ENCODE data around the gene RNF123.
A peak's percentile ranks its signal among the peaks of the same experiment; 100 is the strongest.

The RNF123 gene

GRCh38 chr3:49689046-49689907 lies at the start of gene RNF123, which contains the start of gene MST1:
Gene RNF123 (plus strand): TSS chr3:49689557. CDS start chr3:49691166, 1,609 bp downstream.
Gene MST1 (minus strand): TSS chr3:49689474. CDS start chr3:49688691, 783 bp downstream.
- DNase-seq, result peak; percentile 87

GRCh38 chr3:49641292-49641691 lies 48.1 kb upstream of the RNF123 start:
- DNase-seq, result no peak

GRCh38 chr3:49641921-49642707 lies 47.2 kb upstream of the RNF123 start:
- no peak for DNase-seq

- DNase-seq, result no peak
Observed at GRCh38 chr3:49642708-49643145, 46.6 kb upstream of the RNF123 start.

GRCh38 chr3:49644684-49645083 lies 44.7 kb upstream of the RNF123 start:
- DNase-seq, result no peak

GRCh38 chr3:49646236-49646635 lies 43.1 kb upstream of the RNF123 start:
- no peak for DNase-seq

- no peak for DNase-seq
Observed at GRCh38 chr3:49647741-49648140, 41.6 kb upstream of the RNF123 start.

GRCh38 chr3:49648354-49649019 lies 40.9 kb upstream of the RNF123 start:
- DNase-seq, result no peak

GRCh38 chr3:49649576-49649975 lies 39.8 kb upstream of the RNF123 start:
- DNase-seq, result no peak

- DNase-seq, result no peak
Observed at GRCh38 chr3:49650177-49650576, 39.2 kb upstream of the RNF123 start.

- no peak for DNase-seq
Observed at GRCh38 chr3:49650637-49651036, 38.7 kb upstream of the RNF123 start.

GRCh38 chr3:49652218-49652902 lies 37.0 kb upstream of the RNF123 start:
- DNase-seq, result no peak

- no peak for DNase-seq
Observed at GRCh38 chr3:49652903-49653415, 36.4 kb upstream of the RNF123 start.

GRCh38 chr3:49653621-49654020 lies 35.7 kb upstream of the RNF123 start:
- DNase-seq, result no peak

- no peak for DNase-seq
Observed at GRCh38 chr3:49654176-49654825, 35.1 kb upstream of the RNF123 start.

GRCh38 chr3:49654955-49655556 lies 34.3 kb upstream of the RNF123 start:
- DNase-seq, result no peak

- DNase-seq, result no peak
Observed at GRCh38 chr3:49655731-49656285, 33.5 kb upstream of the RNF123 start.

GRCh38 chr3:49656541-49657112 lies 32.7 kb upstream of the RNF123 start:
- DNase-seq, result peak; percentile 13

GRCh38 chr3:49657208-49657915 lies 32.0 kb upstream of the RNF123 start:
- no peak for DNase-seq

GRCh38 chr3:49658711-49659110 lies 30.6 kb upstream of the RNF123 start:
- DNase-seq, result no peak

Measured in EL (cell line).